HG02759 (cell line): ENCODE data around the gene ZBTB46.
"Not testable (repeated sequence)": the region's sequence is repeated elsewhere in the genome, so short reads cannot be mapped to it uniquely, and the experiment has no call there.

Experiments used
- ATAC-seq: cut with Tn5 transposase; IDR thresholded peaks from one replicate; pipeline ENCODE4 v1.9.1; 2021; ENCODE audit warnings: mild to moderate bottlenecking, moderate library complexity; ENCODE audit not compliant: unreplicated experiment

Gene ZBTB46

DNA sequence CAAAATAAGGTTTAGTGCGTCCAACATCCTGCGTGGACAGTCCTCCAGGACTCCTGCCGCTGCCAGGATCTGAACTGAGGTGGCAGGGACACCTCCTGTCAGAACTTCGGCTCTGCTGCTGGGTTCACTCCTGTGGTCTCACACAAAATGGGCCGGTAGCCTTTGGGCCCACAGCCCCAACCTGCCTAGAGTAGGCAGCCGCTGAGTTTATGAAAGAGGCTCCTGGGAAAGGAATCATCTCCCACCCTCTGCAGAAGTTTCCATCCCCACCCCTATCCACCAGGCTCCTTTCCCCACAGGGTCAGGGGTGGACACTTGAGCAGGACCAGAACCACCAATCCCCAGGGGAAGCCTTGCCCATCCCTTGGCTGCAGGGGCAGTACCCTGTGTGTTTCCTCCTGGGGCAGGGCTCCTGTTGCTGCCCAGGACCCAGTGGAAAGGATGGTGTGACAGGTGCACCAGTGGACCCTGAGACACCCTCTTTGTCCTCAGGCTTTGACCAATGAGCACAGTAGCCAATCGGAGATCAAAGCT, 28.2 kb upstream of the ZBTB46 start:
- ATAC-seq: no peak

DNA sequence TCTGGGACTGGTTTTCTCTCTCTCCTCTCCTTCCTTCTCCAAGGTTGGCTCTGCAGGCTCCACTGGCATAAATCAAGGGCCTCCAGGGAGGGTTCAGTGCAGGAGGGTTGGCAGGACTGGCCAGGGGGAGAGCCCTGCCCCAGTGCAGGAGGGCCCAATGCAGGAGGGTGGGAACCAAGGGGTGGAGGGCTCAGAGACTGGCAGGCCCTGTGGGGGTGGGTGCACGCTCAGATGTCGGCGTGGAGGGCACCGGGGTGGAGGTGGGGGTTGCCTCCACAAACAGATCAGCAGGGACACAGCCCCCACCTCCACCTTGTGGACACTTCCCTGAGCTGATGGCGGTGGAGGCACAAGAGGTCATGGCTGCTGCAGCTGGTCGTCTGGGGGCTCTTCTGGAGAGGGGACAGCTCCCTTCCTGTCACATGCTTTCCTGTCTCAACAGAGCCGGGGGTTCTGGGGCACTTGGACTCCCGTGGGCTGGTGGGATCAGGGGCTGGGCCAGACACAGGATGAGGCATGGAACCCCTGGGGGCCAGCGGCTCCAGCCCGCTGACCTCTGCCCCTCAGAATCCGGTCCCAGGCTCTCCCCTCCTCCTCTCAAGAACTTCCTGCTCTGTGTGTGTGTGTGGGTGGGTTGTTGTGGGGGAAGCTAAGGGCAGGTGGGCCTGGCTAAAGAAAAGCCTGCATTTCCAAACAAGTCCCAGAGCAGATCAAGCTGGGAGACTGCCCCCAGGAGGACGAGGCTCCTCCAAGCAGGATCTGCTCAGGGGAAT, 27.5 kb upstream of the ZBTB46 start:
- no peak for ATAC-seq

DNA sequence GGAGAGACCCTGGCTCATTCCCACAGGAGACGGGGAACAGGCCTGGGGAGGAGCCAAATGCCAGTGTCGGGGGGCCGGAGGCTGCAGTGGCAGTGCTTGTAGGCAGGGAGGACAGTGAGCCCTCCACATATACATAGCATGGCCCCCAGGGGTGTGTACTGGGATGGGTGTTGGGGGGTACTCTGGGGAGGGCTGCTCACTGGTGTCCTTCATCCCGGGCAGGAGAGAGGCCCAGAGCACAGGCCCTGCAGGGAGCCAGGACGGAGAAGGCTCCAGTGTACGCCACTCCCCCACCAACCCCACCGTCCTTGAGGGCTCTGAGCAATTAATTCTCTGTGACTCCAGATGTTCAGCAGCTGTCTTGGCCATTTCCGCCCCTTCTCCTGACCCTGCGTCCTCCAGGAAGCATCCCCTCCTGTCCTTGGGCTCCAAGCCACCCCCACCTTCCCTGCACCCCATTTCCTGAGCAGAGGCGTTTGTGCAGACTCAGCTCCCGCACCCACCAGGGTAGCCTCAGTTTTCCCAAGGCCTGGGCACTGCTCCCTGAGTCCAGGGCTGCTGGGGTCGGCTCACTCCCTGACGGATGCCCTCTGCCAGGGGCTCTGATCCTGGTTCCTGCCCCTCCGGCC, 26.8 kb upstream of the ZBTB46 start:
- no peak for ATAC-seq

DNA sequence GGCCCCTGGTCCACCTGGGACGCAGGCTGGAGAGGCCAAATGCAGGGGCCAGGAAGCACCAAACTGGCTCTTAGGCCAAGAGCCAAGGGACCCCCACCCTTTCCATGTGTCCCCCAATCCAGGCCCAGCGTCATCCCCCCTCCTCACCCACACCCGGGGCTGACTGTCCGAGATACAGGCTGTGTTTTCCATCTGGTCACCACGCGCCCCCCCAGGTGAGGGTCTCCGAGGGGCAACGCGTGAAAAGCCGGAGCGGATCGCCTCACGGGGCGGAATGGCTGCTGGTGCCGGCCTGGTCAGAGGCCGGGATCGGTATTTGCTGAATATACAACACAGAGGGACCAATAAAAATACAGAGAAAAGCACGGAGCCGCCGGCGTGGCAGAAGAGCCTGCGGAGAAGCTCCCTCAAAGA, 25.0 kb upstream of the ZBTB46 start:
- no peak for ATAC-seq

DNA sequence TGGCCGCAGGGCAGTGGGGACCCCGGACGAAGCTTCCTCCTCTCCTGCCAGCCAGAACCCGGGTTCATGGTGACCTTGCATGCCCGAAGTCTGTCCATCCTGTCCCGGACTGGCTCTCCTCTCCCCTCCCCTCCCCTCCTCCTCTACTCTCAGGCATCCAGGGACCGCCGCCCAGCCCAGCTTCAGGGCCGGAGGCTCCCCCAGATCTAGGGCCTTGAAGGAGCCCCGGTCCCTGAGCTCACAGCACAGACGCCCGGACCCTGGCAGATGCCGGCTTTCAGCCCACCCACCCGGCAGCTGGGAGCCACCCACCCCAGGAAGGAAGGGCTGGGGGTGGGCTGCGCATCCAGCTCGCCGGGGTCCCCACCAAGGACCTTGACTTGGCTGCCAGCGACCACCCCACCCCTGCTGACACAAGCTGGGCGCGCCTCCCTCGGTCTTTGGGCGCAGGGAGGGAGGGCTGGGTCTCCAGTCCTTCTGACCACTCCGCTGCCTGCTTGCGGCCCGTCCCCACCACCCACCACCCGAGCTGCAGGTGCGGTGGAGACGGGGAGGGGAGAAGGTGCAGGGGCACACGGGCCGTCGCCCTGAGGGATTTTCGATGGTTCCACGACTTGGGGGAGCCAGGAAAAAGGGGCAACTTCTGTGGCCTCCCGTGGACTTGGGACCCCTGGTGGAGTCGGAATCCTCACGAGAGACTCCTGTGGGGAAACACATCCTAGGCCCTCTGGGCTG, 24.5 kb upstream of the ZBTB46 start:
- ATAC-seq: no peak

DNA sequence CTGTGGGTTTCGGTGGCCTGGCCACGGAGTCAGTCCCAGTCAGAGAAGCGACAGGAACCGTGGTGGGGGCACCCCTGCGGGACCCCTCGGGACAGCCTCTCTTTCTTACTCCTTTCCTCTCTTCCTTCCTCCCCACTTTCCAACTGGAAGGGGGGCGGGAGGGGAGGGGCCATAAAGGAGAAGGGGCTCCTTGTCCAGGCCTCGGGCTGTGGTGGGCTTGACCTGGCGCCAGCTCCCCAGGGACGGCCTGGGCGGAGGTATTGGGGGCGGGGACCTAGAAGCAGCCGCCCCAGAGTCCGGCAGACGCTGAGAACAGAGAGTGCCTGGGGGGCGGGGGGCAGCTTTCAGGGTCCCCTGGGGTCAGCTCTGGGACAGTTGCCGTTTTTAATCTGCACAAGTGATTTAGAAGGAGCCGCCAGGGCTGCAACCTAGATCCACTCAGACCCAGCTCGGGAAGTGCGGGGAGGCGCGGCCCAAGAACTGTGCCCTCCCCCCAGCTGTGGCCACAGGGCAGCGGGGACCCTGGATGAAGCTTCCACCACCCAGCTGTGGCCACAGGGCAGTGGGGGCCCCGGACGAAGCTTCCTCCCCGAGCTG, 23.8 kb upstream of the ZBTB46 start:
- ATAC-seq: no peak

DNA sequence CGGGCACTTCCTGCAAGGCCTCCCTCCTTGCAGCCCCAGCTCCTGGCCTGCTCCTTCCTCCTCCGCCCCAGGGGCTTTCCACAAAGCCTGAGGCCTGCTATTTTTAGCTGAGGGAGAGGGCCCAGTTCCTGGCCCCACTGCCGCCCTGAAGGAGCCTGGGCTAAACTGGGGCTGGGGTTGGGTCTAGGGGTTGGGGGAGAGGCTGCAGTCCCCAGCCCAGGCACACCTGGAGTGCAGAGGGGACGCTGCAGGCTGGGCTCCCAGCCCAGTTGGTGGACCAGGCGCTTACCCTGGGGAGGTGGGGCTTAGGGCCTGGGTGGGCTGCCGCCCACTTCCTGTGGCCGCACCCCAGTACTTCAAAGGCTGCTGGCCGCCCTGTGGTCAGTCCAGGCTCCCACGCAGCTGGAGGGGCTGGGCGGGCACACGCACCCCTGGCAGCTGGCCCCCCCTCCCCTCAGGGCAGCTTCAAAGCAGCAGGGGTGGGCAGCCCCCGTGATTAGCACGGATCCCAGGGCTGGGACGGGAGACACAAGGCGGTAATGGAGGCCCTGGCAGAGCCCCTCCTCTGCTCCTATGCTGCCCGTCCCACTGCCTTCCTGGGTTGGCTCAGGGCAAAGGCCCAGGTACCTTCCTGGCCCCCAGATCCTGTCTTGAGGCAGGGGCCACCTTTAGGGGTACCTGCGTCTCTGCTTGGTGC, 23.2 kb upstream of the ZBTB46 start:
- no peak for ATAC-seq

DNA sequence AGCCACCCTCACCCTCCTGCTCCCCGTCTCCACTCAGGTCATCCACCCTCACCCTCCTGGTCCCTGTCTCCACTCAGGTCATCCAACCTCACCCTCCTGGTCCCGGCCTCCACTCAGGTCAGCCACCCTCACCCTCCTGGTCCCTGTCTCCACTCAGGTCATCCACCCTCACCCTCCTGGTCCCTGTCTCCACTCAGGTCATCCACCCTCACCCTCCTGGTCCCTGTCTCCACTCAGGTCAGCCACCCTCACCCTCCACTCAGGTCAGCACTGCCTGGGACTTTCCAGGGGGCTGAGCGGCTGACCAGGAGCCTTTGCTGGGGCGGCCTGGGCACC, 22.6 kb upstream of the ZBTB46 start:
- not testable (repeated sequence) for ATAC-seq

DNA sequence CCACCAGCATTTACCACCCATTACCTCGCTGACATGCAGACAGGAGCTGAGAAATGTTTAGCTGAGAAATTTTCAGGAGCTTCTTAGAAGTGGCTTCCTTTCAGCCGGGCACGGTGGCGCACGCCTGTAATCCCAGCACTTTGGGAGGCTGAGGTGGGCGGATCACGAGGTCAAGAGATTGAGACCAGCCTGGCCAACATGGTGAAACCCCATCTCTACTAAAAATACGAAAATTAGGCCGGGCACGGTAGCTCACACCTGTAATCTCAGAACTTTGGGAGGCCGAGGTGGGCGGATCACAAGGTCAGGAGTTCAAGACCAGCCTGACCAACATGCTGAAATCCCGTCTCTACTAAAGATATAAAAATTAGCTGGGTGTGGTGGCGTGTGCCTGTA, 20.5 kb upstream of the ZBTB46 start:
- ATAC-seq: not testable (repeated sequence)

DNA sequence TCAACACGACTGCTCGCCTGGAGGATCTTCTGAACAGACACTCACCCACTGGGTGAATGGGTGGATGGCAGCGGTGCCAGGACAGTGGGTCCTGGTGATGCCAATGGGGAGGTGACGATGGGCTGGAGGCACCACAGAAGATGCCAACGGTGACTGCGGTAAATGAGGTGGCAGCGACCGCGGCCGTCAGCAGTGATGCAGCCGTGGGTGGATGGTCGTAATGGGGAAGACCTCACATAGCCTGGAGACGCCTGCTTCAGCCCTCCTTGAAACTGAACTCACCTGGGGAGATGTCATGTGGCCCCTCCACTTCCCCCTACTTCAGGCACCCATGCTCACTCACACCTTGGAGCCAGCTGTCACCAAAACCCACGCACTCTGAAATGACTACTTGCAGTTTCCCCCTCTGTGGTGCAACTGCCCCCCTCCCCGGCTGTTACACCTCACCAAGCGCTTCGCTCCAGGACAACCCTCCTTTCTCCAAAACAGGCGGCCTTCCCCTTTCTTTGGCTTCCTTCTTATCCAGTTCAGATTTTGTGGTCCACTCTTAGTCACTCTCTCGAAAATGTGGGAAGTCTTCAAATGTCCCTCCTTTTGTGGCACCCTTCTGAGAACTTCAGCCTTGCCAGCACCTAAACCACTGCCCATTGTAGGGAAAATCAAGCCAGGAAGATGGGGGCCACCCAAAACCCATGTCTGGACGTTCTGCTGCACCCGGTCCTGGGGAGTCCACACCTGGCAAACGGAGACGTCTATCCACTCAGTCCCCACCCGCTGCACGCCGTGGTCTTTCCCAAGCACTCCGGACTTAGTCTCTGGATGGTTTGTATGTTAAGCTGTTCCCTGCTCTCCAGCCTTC, 19.9 kb upstream of the ZBTB46 start:
- peak; percentile 79 for ATAC-seq

DNA sequence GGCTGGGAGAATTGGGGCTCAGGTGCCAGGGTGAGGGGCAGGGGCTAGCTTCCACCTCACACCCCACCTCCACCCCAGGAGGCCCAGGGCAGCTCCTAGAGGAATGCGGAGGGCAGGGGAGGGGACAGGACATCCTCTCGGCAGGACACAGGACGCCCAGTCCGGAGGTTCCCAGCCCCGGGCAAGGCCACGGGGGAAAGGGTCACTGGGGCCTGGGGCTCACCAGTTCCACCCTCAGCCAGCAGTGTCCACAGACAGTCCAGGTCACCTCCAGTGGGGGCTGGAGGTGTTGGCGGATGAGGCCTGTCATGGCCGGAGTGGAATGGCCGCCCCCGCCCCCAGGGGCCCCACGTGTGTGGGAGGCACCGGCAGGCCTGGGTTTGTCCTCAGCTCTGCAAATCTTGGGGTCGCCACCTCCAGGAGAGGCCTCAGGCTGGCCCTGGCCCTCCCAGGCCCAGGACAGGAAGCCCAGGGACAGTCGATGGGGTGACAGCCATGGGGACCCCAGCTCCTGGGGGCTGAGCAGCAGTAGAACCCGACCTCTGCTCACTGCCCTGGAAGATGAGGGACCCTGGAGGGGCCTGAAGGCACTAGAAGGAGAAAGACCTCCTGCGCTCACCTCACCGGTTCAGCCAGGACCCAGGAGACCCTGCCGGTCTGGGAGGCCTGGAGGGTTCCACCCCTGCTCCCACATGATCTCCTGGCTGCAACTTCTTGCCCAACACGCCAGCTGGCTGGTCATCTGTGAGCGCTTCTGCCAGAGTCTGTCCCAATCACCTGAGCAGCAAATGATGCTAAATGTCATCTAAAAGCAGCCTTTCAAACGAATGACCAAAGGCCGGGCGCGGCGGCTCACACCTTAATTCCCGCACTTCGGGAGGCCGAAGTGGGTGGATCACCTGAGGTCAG, 17.2 kb upstream of the ZBTB46 start:
- ATAC-seq: no peak

DNA sequence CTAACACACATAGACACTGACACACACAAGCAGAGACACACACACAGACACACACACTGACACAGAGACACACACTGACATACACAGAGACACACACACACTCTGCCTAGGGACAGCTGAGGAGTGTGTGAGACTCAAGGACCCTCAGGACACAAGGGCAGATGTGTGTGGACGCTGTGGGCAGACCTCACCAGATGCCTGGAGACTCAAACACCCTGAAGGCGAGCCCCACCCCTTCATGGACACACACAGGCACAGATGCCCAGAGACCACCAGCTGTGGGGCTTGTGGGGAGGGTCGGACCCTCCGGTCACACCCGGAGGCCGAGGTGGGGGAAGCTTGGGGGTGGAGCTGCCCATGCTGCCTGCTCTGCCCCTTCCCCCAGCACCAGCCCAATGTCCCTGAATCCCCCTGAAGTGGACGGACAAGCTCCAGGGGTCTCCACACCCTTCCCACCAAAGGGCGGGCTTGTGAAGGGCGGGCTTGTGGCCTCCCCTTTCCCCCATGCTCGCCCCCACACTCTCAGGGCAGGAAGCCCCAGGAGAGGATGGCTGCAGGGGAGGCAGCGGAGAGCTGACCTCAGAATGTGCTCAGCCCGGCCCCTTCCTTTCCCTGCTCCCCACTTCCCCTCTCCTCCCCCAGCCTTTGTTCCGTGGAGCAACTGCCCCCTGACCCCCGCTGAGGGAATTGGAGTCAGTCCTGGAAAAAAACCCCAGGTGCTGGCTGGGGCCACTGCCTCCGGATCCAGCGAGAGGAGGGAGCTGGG, 16.4 kb upstream of the ZBTB46 start:
- no peak for ATAC-seq

DNA sequence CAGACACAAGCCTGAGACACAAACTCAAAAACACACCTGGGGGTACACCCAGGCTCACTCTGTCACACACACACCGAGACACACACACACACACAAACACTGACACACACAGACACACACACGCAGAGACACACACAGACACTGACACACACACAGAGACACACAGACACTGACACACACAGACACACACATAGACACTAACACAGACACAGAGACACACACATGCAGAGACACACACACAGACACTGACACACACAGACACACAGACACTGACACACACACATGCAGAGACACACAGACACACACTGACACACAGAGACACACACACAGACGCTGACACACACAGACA, 15.8 kb upstream of the ZBTB46 start:
- ATAC-seq: no peak

DNA sequence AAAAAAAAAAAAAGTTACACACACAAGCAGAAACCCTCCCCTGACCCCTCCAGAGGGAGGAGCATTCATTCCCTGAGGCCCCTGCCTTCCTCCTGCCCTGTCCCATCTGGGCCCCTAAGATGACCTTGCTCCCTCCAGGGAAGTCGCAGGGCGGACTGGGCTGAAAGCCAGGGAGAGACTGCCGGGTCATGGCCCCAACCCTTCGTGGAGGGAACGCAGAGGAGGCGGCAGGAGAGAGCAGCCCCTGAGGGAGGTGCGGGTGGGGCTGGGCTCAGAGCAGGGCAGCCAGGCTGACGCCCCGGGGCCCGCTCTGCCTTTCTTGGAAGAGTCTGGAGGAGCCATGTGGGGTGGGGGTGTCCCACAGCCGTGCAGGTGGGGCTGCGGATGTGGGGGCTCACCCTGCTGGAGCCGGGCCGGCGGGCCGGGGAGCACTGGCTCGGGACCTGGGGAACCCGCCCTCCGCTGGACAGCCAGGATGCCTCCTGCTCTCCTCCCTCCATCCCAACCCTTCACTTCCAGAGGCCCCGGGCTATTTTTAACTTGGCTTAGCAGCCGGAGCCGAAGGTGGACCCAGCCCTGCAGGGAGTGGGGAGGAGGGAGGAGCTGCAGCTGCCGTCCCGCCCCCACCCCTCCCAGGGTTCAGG, 15.2 kb upstream of the ZBTB46 start:
- no peak for ATAC-seq

DNA sequence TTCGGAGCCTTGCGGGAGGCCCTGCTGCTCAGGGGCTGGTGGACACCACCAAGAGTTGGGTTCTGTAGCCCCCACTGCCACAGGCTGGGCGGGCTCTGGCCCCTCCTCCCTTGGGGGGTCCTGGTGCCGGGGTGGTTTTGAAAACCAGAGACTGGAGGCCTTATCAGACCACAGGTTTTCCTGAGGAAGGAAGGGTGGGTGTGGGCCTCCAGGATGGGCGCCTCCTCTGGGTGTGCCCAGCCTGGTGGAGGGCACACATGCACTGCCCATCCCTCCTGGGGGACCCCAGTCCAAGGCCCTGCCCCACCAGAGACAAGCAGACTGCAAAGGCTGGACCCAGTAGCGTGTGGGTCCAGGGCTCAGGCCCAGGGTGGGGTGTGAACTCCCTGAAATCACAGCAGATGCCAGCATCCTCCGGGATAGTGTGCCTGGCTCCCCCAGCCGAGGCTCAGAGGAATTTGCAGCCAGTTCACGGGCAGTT, 13.5 kb upstream of the ZBTB46 start:
- ATAC-seq: no peak

DNA sequence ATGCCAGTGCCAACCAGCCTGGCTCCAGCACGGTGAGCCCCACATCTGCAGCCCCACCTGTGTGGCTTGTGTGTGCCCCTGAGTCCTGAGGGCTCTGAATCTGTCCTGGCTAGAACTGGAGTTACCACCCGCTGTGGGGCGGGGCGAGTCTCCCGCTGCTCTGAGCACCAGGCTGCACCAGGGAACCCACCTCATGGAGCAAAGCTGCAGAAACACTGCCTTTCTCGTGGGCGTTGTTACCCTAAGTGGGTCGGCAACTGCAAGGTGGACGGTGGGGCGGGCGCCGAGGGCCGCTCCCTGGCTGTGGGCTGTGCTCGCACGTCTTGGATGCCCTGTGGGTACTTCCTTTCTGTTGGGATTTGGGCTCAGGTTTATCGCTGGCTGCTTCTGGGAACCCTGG, 12.7 kb upstream of the ZBTB46 start:
- ATAC-seq: no peak

DNA sequence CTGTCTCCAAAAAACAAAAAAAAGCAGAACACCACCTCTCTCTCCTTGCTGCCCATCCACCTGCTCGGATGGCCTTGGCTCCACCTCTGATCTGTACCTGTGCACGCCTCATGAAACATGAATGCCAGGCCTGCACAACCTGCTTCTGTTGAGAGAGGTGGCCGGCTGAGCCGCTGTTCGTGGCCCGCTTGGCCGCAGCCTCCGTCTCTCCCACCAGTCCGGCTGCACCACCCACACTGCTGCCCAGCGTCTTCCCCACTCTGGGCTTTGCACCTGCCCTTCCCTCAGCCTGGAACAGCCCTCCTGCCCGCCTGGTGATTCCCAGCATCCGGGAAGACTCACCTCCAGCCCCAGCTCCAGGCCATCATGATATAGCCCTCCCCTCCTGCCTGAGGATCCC, 12.2 kb upstream of the ZBTB46 start:
- no peak for ATAC-seq

DNA sequence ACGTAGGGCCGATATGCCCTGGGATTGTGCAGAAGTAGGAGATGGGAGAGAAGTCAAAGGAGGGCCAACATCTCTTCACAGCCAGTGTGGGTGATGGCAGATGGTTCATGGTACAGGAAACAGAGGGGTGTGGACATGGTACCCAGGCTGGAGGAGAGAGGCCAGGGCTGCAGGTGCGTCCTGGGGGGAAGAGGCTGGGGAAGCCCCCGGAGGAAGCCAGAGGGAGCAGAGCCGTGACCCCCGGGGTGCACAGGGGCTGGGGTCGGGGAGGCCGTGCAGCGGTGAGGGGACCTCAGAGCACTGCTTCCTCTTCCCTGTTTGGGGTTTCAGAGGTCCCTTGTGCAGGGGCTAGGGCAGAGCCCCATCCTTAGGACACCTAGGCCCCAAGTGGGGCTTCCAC, 11.2 kb upstream of the ZBTB46 start:
- no peak for ATAC-seq
